ENCODE measurements around the gene HCAR1. TPM values are rescaled to one million over a fixed set of nuclear protein-coding genes. Genes with fewer than 3 reads are reported as not detected.
"Not testable (repeated sequence)": the region's sequence is repeated elsewhere in the genome, so short reads cannot be mapped to it uniquely, and the experiment has no call there.

Gene HCAR1
- total and polyA plus RNA-seq, 2 donors from 2014 or later, result 0.72 to 0.99 TPM

DNA sequence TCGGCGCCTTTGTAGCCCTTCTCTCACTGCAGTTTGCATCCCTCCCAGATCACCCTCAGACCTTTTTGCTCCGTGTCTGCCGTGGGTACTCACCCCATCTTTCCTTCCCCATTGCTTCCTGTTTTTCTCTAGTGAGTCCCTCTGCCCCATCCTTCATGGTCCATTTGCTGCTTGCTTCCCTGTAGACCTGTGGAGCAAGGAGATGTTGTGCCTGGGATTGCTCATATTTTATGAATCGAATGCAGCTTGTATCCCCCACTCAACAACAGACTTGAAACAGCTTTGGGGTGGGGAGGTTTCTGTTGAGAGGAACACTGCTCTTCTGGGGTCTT, 22.6 kb upstream of the HCAR1 start:
- peak overlapping the region; percentile 38 to 93 (median 67) for H3K9ac ChIP-seq (ENCODE audit: low read length in 3 of 3)
- no peaks in the 10 kb centered on the region for H3K27me3 ChIP-seq (ENCODE audit: control insufficient read depth, insufficient read depth, low read length)
- H3K9me3 ChIP-seq (ENCODE audit: control insufficient read depth in 2 of 3, insufficient read depth in 1 of 3, low read length in 3 of 3), result no peaks in the 10 kb centered on the region
- H3K36me3 ChIP-seq (ENCODE audit: control insufficient read depth in 2 of 3, insufficient read depth in 3 of 3, low read length in 3 of 3), result peaks cover 4 to 22% (median 7%) of the 10 kb centered on the region in 3 donors
- TF ChIP-seq, protein P1, sequence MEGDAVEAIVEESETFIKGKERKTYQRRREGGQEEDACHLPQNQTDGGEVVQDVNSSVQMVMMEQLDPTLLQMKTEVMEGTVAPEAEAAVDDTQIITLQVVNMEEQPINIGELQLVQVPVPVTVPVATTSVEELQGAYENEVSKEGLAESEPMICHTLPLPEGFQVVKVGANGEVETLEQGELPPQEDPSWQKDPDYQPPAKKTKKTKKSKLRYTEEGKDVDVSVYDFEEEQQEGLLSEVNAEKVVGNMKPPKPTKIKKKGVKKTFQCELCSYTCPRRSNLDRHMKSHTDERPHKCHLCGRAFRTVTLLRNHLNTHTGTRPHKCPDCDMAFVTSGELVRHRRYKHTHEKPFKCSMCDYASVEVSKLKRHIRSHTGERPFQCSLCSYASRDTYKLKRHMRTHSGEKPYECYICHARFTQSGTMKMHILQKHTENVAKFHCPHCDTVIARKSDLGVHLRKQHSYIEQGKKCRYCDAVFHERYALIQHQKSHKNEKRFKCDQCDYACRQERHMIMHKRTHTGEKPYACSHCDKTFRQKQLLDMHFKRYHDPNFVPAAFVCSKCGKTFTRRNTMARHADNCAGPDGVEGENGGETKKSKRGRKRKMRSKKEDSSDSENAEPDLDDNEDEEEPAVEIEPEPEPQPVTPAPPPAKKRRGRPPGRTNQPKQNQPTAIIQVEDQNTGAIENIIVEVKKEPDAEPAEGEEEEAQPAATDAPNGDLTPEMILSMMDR (IDR thresholded peaks at IDR 0.05; ENCODE audit: borderline replicate concordance, extremely low read depth, insufficient read depth), result no peak
- H3K4me1 ChIP-seq (ENCODE audit: control insufficient read depth in 2 of 3, insufficient read depth in 2 of 3, low read depth in 1 of 3, low read length in 3 of 3), result peaks cover 5 to 10% (median 6%) of the 10 kb centered on the region in 3 donors
- intact Hi-C loops (cut with DNase I), result no loop called here
- FAIRE-seq, result no peak
- H3K27ac ChIP-seq (ENCODE audit: low read depth in 2 of 2, low read length in 2 of 2), result peak overlapping the region in 1 of 2 donors; percentile 55
- peak overlapping the region; percentile 69 to 88 (median 84) for H3K4me3 ChIP-seq (ENCODE audit: low read length in 3 of 3)
- peak in 1 of 5 donors; percentile 47 for DNase-seq

DNA sequence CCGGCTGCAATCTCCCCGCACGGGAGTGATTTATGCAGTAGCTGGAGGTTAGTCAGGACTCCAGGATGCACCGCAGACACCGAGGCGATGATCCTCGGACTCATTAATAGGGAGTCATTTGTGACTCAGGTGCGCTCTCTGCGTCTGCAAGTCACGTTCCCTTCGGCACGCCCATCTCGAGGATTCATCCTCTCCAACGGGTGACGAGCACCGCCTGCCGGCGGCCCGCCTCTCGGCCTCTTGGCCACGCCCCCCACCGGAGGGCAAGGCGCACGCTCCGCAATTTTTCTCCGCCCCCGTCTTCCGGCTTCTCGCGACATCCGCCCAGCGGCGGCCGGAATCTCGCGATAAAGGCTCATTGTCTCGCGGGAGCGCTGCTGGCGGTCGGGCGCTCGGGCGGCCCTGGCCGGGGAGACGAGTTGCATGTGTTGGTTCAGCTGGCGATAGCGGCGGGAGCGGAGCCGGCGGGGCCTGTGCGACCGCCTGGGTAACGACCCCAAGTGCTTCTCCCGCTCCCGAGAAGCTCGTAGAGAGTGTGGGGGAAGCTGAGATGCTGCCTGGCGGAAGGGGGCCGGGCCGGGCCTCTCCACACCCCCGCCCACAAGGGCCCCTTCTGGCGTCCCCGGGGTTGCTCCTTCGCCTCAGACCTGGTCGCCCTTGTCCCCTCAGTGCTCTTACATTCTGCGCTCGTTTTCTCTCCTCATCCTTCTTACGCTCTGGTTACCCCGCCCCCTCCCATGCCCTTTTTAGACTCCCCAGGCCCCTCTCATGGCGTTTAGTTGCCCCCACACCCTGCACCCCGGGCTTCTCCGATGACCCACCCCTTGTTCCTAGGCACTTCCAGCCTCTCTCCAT, 22.0 kb upstream of the HCAR1 start, which contains the start of gene DENR:
TSS of gene DENR (plus strand) at position 361 of the 855 bp plus-strand sequence. CDS start 878 bp downstream, outside the sequence.
- H3K27ac ChIP-seq (ENCODE audit: low read depth in 2 of 2, low read length in 2 of 2), result peak within 1 kb of the TSS; percentile 55 to 74

DNA sequence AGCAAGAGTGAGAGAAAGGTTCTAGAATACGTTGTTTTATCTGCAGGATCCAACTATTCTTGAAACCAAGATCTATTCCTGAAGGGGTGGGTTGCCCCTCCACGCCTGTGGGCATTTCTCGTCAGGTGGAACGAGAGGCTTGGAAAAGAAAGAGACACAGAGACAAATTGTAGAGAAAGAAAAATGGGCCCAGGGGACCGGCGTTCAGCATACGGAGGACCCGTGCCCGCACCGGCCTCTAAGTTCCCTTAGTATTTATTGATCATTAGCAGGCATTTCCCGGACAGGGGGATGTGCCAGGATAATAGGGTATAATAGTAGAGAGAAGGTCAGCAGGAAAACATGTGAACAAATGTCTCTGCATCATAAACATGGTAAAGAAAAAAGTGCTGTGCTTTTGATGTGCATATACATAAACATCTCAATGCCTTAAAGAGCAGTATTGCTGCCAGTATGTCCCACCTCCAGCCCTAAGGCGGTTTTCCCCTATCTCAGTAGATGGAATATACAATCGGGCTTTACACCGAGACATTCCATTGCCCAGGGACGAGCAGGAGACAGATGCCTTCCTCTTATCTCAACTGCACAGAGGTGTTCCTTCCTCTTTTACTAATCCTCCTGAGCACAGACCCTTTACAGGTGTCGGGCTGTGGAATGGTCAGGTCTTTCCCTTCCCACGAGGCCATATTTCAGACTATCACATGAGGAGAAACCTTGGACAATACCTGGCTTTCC, 20.3 kb upstream of the HCAR1 start:
- FAIRE-seq; H3K27me3 ChIP-seq (ENCODE audit: control insufficient read depth, insufficient read depth, low read length); H3K4me3 ChIP-seq (ENCODE audit: low read length in 3 of 3); H3K9ac ChIP-seq (ENCODE audit: low read length in 3 of 3); intact Hi-C loops (cut with DNase I); H3K9me3 ChIP-seq (ENCODE audit: control insufficient read depth in 2 of 3, insufficient read depth in 1 of 3, low read length in 3 of 3); H3K27ac ChIP-seq (ENCODE audit: low read depth in 2 of 2, low read length in 2 of 2); H3K4me1 ChIP-seq (ENCODE audit: control insufficient read depth in 2 of 3, insufficient read depth in 2 of 3, low read depth in 1 of 3, low read length in 3 of 3): not testable (repeated sequence)
- DNase-seq, result peak in 2 of 5 donors; percentile 35 to 40
- peaks cover 3 to 12% (median 5%) of the 10 kb centered on the region in 3 donors for H3K36me3 ChIP-seq (ENCODE audit: control insufficient read depth in 2 of 3, insufficient read depth in 3 of 3, low read length in 3 of 3)

More for the DNA sequence above, 22.0 kb upstream of the HCAR1 start, which contains the start of gene DENR:
- no peaks in the 10 kb centered on the region for H3K27me3 ChIP-seq (ENCODE audit: control insufficient read depth, insufficient read depth, low read length)
- FAIRE-seq, result no peak
- peak within 1 kb of the TSS; percentile 84 to 95 (median 94) for H3K4me3 ChIP-seq (ENCODE audit: low read length in 3 of 3)
- intact Hi-C loops (cut with DNase I), result no loop called here
- peak within 1 kb of the TSS; percentile 38 to 93 (median 86) for H3K9ac ChIP-seq (ENCODE audit: low read length in 3 of 3)
- peaks cover 5 to 10% (median 6%) of the 10 kb centered on the region in 3 donors for H3K4me1 ChIP-seq (ENCODE audit: control insufficient read depth in 2 of 3, insufficient read depth in 2 of 3, low read depth in 1 of 3, low read length in 3 of 3)
- H3K9me3 ChIP-seq (ENCODE audit: control insufficient read depth in 2 of 3, insufficient read depth in 1 of 3, low read length in 3 of 3), result no peaks in the 10 kb centered on the region
- DNase-seq, result peak; percentile 99
- peaks cover 3 to 22% (median 7%) of the 10 kb centered on the region in 3 donors for H3K36me3 ChIP-seq (ENCODE audit: control insufficient read depth in 2 of 3, insufficient read depth in 3 of 3, low read length in 3 of 3)
- TF ChIP-seq, protein P1 (IDR thresholded peaks at IDR 0.05; ENCODE audit: borderline replicate concordance, extremely low read depth, insufficient read depth), result peak; percentile 95
